A673 (cell line): ENCODE data around the gene RBFOX2.

Experiments used
- EZH2 ChIP-seq: fragments of 200-600 bp; sonication (generic); IDR thresholded peaks from 2 replicates; pipeline ENCODE4 v1.6.1; 2017; ENCODE audit warnings: borderline replicate concordance, low read depth, mild to moderate bottlenecking, mixed read lengths, antibody characterized with exemption, low read length; ENCODE audit not compliant: poor library complexity, severe bottlenecking
- TF ChIP-seq, protein P1 (sequence below): fragments of 300-800, 200-600 bp; sonication (generic); conservative IDR thresholded peaks from 2 replicates; pipeline ENCODE4 v1.5.1; 2017; ENCODE audit warnings: low read depth, mild to moderate bottlenecking, antibody characterized with exemption, low read length, moderate library complexity, mixed read lengths

DNA sequence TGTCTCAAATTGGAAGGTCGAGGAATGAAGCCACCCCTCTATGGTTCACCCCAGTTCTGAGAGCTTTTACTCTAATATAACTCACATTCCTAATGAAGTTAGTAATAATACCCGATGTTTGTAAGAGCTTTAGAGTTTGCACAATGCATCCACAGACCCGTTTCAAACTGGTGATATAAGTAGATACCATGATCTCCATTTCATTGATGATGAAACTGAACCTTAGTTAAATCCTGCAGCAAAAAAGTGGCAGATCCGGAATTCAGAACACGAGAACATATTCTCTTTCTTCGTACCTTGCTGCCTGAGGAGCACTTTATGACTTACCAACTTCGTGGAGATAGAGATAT lies 757 bp upstream of the RBFOX2 start:
- TF ChIP-seq, protein P1, sequence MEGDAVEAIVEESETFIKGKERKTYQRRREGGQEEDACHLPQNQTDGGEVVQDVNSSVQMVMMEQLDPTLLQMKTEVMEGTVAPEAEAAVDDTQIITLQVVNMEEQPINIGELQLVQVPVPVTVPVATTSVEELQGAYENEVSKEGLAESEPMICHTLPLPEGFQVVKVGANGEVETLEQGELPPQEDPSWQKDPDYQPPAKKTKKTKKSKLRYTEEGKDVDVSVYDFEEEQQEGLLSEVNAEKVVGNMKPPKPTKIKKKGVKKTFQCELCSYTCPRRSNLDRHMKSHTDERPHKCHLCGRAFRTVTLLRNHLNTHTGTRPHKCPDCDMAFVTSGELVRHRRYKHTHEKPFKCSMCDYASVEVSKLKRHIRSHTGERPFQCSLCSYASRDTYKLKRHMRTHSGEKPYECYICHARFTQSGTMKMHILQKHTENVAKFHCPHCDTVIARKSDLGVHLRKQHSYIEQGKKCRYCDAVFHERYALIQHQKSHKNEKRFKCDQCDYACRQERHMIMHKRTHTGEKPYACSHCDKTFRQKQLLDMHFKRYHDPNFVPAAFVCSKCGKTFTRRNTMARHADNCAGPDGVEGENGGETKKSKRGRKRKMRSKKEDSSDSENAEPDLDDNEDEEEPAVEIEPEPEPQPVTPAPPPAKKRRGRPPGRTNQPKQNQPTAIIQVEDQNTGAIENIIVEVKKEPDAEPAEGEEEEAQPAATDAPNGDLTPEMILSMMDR, result no peak
- TF ChIP-seq EZH2, result no peak
